SKM-1 treated with dmso at 0.1 percent for 144 hours (cell line): ENCODE measurements around the gene CRY1.

ENCODE experiments used
- DNase-seq: peaks from one replicate; lab custom pipeline; 2025; ENCODE audit not compliant: unreplicated experiment; lab: John Stamatoyannopoulos, UW

Gene CRY1

GRCh38 chr12:106971065-106971464 lies 122.3 kb downstream of the CRY1 start:
- no peak for DNase-seq

GRCh38 chr12:106964526-106964925 lies 128.8 kb downstream of the CRY1 start:
- no peak for DNase-seq

DNA sequence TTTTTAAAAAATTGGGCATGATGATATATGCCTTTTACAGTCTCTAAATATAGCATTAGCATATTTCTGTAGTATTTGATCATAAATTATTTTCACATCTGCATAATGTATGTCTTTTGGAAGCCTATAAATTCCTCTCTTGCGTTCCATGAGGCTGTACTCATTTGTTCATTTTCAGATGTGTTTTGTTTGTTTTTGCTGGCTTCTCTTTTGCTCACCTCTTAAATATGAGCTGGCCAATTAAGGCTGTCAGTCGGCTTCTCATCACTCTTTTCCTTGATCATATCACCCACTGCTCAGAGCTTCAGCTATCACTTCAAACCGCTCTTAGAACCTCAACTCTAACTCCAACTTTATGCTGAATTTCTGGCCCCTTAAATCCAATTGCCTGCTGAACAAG lies 131.1 kb downstream of the CRY1 start:
- DNase-seq: no peak

DNA sequence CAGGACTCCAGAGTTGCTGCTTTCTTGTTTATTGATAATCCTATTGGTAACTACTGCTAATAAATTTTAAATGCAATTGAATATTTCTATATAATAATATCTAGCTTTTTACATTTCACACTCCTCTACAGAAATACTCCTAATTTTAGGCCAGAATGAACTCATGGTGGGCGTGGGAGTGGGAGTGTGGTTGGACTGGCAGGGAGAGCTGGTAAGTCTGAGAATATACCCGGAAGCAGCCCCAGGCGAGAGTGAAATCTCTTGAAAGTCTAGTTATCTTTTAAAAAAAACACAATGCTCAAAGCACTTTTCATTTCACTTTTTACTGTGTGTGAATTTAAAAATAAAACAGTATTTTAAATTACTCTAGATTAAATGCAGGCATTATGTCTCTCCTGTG lies 132.9 kb downstream of the CRY1 start:
- no peak for DNase-seq

GRCh38 chr12:106957583-106957982 lies 135.8 kb downstream of the CRY1 start:
- DNase-seq: no peak

- no peak for DNase-seq
These were observed 137.2 kb downstream of the CRY1 start for GRCh38 chr12:106956048-106956578.

DNA sequence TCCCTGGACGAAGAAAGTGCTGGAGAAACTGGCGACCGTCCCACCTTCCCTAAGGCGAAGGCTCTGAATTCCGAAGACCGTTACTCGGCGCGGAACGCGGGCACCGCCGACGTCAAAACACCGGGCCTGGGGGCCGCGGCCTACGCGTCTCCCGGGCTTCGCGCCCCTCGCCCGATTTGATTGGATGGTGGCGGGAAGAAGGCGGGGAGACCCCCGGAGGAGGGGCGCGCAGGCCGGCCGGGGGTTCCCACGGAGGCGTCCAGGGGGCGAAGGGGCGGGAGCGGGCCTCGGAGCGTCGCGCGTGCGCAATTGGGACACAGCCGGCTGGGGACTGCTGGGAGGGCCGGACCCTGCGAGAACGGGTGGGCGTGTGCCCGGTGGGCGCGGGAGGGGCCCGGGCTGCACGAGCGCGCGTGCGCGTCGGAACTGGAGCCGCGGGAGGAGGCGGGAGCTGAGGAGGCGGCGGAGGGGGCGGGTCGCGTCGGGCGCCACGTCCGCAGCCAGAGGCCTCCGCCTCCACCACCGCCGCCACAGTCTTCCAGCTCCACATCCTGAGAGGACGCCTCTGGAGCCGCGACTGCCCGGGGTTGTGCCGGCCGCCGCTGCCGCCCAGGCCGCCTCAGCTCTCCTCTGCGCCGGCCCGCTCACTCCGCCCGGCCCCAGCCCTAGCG lies 137.8 kb downstream of the CRY1 start, which contains the start of gene TMEM263:
Gene TMEM263 (plus strand): TSS at position 531 of the 671 bp plus-strand sequence. CDS start 11,210 bp downstream, outside the sequence.
- DNase-seq: no peak

DNA sequence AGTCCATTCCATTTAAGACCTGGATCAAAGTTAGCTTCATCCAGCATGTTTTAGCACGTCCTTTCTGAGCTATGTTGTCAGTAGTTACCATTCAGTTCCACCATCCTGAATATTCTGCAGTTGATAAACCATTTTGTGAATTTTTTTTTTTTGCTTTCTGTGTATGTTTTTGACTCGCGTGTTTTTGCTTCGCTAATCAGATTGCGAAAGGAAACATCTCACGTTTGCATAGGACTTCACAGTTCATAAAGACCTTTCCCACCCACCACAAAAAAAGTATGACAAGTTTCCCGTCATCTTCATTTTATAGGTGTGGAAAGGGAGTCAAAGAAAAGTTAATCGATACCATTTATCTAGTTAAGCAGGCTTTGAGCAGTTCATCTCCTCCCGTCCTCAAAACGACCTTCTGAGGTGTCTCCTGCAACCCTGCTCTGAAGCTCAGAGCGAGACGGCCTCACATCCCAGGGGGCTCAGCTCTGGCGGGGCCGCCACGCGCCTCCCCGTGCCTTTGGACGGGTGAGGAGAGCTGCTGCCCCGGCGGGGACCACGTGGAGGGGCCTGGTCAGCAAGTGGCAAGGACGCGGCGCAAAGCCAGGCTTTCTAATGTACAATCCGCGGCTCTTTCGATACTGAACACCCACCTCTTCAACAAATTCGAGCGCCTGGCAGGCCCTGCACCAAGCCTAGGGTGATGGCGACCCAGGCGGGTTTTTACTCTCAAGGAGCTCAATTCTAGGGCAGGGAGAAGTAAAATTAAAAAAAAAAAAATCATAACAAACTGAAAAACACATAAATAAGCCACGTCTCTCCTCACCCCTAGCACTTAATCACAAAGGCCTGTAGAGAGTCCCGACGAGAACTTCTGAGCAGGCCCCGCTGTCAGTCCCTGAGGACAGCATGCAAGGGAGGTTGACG lies 138.6 kb downstream of the CRY1 start:
- no peak for DNase-seq

GRCh38 chr12:106953352-106954250 lies 139.7 kb downstream of the CRY1 start:
- DNase-seq: no peak

DNA sequence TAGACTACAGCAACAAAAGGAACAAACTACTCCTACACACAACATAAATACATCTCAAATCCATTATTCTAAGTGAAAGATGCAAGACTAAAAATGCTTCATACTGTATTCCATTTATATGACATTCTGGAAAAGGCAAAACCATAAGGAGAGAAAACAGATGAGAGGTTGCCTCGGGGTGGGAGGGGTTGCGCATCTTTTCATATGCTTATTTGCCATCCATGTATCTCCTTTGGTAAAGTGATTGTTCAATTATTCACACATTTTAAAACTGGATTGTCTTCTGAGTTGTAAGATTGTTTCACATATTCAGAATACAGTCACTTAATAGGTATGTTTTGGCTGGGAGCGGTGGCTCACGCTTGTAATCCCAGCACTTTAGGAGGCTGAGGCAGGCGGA lies 142.8 kb downstream of the CRY1 start:
- no peak for DNase-seq

DNA sequence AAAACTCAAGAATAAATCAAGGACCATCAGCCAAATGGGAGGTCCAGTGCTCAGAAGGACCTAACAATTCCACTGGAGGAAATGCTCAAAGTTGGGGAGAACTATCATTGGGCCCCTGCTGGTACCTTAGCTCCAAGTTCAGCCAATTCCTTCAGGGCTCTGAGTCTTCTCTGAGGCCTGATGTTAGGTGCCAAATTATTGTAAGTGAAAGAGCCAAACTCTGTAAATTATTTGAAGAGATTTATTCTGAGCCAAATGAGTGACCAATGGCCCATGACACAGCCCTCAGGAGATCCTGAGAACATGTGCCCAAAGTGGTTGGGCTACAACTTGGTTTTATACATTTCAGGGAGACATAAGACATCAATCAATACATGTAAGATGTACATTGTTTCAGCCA lies 145.9 kb downstream of the CRY1 start:
- no peak for DNase-seq

DNA sequence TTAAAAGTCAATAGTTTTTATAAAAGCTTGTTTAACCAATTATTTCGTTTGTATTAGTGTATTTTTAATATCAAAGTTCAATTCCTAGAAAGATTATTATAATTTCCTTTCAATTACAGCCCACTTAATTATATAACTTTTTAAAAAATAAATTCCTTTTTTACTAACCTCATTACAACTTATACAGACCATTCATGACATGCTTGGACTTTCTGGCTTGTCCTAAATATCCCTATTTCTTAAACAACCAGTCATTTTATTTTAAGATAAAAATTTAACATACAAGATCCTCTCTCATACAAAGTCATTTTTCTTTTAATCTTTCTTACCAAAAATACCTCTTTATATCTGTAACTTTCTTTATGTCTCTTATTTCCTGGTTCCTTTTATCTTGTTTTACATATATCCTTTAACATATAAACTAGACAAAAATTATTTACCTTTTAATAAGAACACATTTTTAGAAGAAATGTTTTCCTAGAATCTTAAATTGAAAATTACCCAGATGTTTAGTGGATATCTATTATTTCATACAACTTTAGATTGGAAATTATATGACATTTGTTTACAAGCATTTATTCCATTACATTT lies 148.0 kb downstream of the CRY1 start:
- DNase-seq: no peak

DNA sequence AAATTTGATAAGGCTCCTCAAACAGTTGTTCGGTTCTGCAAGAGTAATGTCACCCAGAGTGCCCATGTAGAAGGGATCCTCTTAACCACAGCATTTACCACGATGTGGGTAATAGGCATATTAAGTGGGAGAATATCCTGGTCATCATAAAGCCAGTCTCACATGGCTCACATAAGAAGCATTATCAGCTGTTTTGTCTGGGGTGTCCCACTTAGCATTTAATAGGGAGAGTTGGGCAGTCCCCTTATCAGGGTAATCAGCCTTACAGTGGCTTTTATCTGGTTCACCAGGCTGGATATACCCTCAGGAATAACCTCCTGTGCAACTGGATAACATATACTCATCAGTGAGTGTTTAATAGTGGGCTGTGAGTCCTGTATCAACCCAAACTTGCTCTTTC lies 150.6 kb downstream of the CRY1 start:
- DNase-seq: no peak

DNA sequence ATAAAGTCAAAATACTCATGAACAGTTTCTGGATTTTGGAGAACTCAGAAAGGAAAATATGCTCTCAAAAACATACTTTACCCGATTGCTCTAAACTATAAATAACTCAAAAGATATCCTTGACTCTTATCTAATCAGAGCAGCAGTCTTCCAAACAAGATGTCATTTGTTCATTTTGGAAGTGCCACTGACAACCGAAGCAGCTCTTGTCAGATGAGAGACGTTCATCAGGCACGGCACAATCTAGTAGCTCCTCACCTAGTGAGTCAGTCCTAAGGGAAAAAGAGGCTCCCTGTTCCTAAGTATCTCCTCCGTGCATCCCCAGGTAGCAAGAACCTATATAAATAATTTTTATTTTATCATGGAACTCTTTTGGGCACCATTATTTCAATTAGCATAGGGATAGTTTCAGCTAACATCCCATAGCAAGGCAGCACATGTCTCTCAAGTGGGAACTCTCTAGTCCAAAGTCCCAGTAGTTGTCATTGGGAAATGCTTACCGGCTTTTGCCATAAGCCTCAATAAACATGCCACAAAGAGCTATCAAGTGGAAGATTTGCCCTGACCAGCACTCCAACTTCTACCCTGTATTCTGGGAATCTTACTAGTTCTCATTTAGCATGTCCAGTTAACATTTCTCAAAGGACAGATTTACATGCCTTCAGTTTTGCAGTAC lies 151.7 kb downstream of the CRY1 start:
- no peak for DNase-seq
